Activated CD8-positive, alpha-beta memory T cell treated with anti-CD3 and anti-CD28 coated beads, Interleukin-2, amount 50 U/mL, for 4 hours (primary cell): Measurements from ENCODE around the gene EYA3.

ENCODE experiments used
- DNase-seq: peaks from one replicate; pipeline ENCODE4 v3.0.0-alpha.2; 2020

EYA3 gene

DNA sequence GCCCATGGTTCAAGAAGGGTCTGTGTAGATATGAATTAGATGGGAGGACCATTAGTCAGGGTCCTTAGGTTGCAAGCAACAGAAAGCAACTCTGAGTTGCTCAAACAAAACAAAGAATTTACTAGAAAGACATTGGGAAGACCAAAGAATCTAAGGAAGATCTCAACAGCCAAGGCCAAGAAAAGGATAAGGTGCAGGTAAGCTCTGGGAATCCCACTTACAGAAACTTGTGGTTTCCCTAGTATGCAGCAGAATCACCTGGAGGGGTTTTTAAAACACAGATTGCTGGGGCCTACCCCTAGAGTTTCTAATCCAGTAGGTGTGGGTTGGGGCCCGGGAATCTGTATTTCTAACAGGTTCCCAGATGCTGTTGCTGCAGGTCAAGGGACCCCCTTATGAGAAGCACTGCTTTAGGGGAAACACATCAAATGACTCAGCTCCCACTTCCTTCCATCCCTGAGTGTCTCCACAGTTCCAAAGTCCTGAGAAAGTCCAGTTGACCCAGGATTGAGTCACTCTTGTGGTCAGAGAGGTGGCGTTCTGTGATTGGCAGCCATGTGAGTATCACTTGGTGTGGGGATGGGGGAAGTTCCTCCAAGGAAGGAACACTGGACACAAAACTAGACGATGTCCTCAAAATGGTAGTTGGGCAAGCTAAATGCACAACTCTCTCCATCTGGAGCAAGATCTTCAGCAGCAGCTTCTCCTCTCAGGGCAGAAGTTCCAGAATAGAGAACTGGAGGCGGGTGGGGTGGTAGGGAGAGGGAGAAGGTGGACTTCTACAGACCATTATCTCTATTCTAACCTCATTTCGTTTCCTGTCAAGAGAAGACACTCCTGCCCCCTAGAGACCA, 24.2 kb upstream of the EYA3 start:
- no peak for DNase-seq

DNA sequence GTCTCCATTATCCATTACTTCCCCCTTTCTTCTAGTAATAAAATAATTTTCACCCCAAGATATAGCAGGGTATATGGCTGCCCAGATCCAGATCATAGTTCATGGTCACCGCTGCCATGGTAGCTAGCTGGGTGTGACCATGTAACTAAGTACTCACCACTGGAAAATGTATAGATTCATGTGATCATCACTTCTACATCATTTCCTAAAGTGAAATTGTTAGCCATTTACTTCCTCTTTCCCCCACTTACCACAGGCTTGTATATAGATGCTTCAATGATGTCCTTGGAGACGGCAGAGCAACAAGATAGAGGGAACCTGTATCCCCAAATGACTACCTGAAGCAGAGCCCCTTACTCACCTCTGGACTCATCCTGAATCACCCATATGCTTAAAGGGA, 22.7 kb upstream of the EYA3 start:
- no peak for DNase-seq

DNA sequence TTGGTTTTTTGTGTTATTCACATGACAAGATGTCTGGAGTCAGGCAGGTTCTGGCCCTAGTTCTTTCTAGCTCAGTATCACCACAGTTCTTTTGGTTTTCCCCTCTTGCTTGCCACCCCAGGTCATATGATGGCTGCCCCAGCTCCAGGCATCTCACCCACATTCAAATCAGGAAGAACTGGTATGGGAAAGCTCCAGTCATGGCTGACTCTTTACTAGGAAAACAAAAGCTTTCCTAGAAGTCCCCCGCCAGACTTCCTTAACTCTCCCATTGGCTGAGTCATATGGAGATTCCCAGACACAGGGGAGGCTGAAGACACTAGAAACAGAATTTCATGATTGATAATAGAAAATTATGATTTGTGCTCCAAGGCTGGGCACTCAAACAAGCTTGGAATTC, 22.1 kb upstream of the EYA3 start:
- no peak for DNase-seq

DNA sequence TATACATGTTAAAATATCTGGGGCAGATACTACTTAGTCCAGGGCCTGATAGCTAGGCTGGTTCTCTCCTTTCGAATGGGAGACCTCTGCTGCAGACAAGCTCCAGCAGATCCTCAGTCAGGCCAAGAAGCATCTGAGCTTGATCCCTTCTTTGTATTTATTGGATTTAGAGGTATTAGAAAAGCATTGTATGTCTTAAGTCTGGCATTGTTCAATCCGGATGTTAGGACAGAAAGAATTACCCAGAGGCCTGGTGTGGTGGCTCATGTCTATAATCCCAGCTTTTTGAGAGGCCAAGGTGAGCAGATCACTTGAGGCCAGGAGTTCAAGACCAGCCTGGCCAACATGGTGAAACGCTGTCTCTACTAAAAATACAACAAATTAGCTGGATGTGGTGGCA, 21.2 kb upstream of the EYA3 start:
- no peak for DNase-seq

DNA sequence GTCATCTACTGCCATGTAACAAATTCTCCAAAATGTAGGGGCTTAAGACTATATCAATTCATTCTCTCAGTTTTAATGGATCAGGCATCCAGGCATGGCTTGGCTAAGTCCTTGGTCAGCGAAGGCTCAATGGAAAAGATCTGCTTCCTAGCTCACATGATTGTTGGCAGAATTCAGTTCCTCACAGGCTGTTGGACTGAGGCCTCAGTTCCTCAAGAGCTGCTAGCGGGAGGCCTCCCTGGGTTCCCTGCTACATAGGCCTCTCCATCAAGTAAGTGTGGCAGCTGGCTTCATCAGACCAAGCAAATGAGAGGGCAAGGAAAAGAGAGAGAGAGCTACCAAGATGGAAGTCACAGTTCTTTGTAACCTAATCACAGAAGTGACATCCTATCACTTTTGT, 19.6 kb upstream of the EYA3 start:
- no peak for DNase-seq

DNA sequence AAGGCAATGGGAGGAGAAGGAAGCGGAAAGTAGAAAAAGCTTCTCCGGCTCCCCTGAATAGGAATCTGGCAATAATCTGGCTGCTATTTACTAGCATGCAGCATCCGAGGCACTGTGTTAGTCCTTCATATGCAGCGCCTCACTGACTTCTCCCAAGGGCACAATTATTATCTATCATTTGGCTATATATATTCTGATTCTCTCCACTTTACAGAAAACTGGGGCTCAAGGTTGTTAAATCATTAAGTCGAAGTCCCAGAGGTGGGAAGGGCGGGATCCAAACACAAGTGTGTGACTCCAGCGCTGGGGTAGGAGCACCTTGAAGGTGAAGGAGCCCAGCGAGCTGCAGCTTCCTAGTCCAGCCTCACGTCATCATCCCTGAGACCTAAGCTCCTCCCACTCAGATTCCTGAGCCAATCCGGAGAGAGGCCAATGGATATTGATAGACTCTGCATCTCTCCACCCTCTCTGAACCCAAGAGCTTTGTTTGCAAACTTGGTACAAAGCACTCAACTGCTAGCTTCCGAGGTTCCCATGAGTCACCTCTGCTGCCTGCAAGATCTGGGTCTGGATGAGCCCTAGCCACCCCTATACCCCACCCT, 16.6 kb upstream of the EYA3 start:
- DNase-seq: no peak

DNA sequence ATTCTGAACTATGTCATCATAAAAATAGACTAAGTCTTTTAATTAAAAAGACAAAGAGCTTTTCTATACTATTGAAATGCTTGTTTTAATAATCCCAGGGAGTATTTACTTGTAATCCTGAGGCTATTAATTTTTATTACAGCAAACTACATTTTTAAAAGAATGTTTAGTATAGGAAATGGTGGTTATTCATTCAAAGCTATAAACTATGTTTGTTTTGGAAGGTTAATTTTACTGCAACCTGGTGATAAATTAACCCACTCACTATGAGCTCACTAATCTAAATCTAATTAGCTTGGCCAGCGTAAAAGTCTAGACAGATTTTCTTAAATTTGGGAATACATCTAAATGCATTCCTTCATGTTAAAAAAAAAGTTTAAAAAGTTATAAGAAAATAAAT, 13.8 kb upstream of the EYA3 start:
- no peak for DNase-seq

DNA sequence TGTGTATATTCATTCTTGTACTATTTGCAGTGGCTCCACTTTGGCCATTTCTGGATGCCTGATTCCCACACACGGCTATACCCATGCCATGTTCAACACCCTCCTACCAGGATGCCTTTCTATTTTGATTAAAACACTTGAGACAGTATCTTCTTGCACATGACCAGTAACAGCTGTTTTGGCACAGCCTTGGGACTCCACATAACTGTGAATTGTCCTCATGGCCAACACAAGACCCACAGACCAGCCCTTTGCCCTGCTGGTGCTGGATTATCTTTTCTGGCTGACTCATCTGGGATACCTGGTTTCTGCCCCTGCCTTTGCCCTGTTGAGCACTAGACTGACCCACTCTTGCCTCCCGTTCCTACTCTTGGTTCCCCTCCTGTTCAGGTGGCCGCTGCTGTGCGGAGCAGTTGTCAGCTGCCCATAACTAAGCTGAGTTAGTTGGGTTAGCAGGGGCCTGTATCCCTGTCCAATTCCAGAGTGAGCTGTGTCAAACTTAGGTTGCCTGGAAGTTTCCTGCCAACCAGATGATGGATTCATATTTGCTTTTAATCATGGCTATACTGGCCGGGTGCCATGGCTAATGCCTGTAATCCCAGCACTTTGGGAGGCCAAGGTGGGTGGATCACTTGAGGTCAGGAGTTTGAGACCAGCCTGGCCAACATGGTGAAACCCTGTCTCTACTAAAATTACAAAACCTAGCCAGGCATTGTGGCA, 10.8 kb upstream of the EYA3 start:
- DNase-seq: no peak

DNA sequence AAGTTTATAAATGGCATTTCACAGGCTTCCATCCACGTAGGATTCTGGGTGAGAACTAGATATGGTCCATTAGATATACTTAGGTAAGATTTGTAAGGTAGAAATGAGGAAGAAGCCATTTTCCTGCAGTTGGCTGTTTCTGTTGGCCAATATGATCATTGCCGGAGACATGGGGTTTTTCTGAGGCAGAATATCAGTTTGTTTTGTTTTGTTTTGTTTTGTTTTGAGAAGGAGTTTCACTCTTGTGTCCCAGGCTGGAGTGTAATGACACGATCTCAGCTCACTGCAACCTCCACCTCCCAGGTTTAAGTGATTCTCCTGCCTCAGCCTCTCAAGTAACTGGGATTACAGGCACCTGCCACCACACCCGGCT, 8.7 kb upstream of the EYA3 start:
- DNase-seq: no peak

DNA sequence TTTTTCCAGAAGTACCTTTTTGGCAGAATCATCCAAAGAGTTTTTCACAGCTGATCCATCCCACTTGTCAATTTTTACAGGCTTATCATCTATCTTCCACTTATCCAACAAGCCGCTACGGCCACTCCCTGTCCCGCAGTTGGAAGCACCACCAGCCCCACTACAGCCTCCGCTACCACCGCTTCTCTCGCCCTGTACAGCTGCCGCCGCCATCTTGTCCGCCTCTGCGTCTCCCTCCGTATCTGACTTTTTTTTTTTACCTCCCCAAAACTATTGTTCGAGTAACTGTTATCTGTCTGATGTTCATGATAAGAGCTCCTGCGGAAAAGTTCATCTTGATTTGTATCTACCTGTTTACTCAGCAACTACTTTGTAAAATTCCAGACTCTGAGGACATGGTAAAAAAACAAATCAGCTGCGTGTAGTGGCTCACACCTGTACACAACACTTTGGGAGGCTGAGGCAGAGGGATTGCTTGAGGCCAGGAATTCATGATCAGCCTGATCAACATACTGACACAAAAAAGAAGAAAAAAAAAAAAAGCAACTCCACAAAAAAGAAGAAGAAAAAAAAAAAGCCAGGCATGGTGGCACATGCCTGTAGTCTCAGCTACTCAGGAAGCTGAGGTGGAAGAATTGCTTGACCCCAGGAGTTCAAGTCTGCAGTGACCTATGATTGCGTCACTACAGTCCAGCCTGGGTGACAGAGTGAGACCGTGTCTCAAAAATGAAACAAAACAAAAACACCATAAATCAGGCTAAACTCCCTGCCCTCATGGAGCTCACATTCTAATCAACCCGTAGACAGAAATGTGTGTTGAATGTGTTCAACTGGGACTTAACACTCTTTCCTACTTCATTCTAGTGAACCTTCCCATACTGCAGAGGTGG, 8.0 kb upstream of the EYA3 start:
- DNase-seq: no peak

DNA sequence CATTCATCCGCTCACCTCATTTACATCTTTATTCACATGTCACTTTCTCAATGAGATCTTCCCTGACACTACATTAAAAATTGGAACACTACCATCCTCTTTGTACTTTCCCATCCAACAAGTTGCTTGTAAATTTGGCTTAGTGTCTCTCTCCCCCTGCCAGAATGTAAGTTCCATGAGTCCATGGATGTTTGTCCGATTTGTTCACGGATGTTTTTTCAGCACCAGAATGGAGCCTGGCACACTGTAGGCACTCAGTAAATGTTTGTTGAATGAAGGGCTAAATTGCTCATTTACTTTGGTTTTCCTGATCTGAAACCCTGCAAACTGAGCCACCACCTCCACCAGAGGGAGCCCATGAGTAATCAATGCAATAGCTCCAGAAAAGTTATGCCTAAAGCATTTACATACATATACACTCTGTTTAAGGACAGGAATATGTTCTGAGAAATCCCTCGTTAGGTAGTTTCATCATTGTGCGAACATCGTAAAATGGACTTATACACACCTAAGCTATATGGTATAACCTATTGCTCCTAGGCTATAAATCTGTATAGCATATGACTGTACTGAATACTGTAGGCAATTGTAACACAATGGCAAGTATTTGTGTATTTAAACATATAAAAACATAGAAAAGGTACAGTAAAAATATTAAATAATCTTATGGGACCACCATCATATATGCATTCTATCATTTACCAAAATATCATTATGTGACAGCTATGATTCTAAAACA, 2.8 kb upstream of the EYA3 start:
- DNase-seq: peak; percentile 80

DNA sequence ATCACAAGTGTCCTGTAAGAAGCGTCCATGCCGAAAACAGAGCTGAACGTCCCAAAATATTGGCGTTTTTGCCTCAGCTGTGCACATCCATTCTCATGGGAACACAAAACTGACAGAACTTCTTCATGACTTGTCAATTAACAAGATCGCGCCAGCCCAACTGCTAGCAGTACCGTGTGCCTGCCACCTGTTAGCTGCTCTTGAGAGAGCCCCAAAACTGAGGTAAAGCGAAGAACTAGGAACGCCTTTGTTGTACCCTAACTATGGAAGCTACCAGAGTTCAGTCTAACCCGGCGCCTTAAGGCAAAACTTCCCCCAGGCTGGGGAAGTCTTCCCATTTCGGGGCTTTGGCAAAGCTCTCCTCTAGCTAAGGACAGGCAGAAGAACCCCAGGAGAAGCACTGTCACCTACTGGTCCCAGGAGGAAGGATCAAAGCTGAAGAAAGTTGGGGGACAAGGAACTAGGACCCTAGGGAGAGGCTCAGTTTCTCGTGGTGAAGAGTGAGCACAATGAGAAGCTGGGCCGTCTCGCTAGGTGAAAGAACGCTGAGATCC, 719 bp downstream of the EYA3 start:
- no peak for DNase-seq

DNA sequence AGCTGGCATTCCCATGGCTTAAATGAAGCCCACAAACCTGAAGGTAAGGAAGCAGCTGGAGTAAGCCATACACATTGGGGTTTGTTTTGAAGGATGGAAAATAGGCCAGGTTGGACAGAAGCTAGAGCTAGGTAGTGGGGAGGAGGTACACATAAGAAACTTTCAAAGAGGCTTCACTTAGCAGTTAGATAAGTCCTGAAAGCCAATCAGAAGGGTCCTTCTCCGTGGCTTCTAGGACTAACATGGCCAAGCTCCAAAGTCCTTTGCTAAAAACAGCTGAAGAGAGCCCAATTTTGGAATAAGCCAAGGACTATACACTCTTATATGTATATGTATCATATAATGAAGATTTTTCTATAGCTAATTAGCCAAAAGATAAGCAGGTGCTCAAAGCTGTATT, 1.8 kb downstream of the EYA3 start:
- DNase-seq: no peak

DNA sequence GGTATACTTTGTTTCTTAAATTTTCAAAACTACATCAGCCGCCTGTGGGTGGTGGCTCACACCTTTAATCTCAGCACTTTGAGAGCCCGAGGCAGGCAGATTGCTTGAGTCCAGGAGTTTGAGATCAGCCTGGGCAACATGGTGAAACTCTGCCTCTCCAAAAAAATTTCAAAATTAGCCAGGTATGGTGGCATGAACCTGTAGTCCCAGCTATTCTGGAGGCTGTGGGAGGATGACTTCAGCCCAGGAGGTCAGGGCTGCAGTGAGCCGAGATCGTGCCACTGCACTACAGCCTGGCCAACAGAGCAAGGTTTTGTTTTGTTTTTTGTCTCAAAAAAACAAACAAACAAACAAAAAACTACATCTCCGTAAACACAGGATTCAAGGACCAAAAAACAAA, 3.3 kb downstream of the EYA3 start:
- DNase-seq: no peak

DNA sequence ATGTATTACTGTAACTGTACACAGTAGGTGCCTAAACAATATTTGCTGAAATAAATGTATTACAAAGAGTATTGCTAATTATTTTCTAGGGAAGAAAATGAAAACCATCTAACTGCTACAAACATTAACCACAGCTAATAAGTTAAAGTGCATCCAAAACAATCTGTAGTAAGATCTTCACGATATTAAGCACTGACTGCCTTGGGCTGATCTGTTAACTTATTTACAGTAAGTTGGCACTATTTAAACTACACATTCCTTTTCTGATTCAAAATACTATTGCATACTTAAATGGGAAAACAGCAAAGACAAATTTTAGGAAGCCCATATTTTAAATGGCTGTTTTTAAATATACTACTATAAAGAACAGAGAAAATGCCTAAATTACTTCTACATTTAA, 4.5 kb downstream of the EYA3 start:
- DNase-seq: no peak

DNA sequence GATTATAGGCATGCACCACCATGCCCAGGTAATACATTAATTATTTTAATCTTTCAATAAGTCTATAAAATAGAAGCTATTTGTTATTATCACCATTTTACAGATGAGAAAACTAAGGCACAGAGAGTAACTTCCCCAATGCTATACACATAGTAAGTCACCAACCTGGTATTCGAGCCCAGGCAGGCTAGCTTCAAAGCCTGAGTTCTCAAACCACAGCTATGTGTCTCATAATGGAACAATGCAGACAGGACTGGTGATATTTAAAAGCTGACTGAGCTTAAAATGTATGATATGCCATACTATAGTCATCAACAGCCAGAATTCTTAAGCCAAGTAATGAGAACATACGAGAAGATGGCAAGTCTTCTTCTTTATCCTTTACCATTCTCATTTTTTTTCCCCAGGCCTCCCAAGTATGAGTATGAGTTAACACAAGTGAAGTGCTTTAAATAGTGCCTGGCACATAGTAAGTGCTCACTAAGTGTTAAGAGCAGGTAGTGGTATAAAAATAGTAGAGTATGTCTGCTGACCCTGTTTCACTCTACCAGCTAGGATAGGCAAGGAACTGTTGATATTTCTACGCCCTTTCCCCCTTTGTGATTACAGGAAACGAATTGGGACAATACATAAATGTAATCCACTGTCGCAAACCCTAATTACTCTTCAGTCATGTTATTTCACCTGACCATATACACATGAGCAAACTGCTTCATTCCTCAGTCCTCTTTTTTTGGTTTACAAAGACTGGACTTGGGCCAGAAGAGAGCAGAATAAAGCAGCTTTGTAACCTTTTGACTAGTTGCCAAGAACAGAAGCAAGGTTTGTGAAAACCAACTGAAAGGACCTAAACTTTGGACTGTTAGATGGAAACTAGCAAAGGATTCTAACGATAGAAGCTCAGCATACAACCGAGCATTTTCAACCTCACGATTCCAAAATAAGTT, 9.5 kb downstream of the EYA3 start:
- DNase-seq: no peak

DNA sequence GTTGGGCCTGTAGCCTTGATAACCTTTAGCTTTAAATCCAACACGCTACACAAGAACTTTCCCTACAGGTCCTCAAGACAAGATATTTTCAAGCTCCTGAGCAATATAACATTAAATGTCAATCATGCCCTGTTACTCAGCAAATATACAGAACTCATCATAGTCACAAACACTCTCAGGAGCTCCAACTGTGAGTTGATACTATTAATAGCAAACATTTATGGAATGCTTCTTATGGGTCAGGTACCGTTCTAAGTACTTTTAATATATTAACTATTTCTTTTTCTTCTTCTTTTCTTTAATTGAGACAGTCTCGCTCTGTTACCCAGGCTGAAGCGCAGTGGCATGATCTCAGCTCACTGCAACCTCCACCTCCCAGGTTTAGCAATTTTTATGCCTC, 10.1 kb downstream of the EYA3 start:
- no peak for DNase-seq

DNA sequence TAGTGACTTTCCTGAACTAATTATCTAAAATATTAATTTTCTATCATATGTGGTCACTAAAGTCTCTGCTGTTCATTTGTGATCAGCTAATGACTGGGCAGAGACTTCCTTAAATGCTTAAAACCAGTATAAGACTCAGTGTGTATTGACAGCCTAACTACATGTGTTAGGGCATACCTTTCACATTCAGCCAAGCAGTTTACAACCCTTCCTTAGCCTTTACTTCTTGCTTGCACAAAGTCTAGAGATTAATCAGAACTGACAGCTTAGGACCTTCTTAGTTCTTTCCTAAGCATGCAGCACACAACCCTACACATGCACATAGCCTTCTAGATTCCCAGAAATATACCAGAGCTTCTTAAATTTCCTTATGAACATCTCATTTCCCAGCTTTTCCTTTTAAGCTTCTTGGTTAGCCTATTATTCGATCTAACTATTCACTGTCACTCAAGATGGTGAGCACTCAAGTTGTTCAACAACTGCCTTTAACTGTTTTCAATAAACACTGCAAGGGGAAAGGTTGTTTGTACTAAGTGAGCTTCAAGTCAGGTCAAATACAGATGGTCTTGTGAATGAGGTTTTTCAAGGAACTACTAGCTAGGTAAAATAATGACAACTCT, 13.4 kb downstream of the EYA3 start:
- no peak for DNase-seq

DNA sequence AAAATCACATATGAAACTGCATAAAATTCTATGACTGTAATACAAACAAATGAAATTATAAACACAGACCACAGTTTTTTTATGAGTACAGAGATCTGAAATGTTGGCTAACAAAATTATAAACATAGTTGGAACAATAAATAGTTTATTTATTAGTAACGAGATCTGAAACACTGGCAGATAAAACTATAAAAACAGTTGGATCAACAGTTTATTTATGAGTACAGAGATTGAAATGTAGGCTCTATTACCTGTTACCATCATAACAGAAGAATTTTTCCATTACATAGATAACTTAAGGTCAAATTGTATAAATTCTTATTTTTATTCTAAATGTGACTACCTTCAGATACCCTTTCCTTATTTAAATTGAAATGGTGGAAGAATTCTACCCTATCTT, 14.5 kb downstream of the EYA3 start:
- DNase-seq: no peak

DNA sequence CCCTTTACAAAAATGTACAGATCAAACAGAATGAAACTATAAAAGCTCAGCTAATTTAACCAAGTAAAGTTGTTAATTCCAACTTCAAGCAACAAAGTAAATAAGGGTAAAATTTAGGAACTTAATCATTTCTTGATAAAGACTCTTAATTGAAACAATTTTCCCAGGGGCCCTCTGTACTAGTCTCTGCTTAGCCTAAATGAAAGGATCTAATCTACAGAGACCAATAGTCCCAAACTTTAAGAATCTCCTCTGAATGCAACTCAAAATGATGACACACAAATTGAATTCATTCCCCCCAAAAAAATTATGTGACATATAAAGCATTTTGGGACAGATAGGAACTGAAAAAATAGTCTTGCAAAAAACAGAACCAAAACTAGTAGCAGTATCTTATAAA, 16.6 kb downstream of the EYA3 start:
- DNase-seq: no peak
